ENCODE data around the gene IL10RB.
A peak's percentile ranks its signal among the peaks of the same experiment; 100 is the strongest.

DNA sequence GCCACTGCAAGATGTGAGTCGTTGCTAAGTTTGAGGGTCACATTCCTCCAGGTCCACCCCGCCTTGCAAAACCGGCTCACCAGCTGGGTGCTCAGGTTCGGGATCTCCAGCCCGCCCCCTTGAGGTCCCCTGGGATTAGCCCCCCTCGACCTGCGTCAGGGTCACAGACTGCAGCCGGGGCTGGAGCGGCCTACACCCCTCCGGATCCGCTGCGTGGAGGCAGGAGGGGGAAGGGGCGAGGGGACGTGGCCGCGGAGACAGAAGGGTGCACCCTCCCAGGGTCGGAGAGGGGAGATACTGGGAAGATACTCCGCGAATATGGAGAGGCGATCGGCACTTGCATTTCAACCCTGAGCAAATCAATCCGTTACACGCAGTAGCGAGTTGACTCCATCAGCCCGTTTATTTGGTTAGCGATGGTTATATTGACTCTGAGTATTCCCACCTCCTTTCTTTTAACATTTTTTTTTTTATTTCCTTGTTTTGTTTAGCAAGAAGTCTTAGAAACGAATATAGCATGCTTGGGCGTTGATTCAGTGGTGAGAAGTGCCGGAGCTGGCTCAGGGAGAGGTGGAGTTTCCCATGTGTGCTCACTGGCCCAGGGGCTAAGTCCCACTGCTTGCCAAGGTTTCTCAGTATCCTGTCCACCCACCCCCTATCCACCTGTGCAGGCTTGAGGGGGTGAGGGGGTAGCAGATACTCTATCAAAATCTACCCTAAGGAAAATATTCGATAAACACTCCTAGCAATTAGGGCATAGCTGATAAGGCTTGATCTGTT, 35.4 kb upstream of the IL10RB start:
- 0 out of 2 replicates have a peak, but pooled peaks have one; percentile 4 for TF ChIP-seq CTCF (conservative IDR thresholded peaks at IDR 0.05)
- no peak for TF ChIP-seq ZFX (IDR thresholded peaks at IDR 0.05)
